Activated gamma-delta T cell treated with anti-CD3 and anti-CD28 coated beads, Interleukin-2, amount 50 U/mL, for 16 hours (primary cell): ENCODE data around the gene RAB15.

Experiments
- DNase-seq: peaks from one replicate; pipeline ENCODE4 v3.0.0-alpha.2; 2020; ENCODE audit warnings: low read depth

RAB15 gene

GRCh38 chr14:64990296-64990695 lies 18.2 kb upstream of the RAB15 start:
- no peak for DNase-seq

GRCh38 chr14:64987438-64987767 lies 15.3 kb upstream of the RAB15 start:
- no peak for DNase-seq

DNA sequence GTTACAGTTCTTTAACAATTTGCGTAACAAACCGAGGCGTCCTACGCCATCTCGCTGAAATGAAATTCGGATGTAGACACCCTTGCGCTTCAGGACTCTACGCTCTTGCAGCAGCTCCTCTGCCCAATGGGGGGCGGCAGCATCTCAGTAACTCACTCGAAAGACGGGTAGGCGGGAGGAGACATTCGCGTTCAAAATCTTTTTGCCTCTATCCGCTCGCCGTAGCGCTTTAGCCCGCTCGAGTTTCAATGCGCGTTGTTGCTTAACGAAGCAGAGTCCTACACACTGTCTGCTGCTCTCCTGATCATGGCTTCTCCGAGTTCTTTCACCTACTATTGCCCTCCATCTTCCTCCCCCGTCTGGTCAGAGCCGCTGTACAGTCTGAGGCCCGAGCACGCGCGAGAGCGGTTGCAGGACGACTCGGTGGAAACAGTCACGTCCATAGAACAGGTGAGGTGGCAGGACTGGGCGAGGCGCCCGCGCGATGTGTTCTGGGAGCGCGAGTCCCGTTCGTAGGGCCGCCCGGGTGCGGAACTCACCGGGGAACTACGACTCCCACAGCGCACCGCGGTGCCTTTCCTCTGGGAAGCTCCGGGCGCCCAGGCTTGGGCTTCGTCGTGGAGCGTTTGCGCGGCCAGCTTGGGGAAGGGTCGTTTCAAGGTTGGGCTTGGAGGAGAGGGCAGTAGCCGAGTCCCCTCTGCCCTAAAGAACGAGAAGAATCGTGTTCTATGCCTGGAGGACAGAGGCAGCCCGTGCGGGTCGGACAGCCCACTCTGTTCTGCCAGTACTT lies 14.7 kb upstream of the RAB15 start, which contains the start of gene FNTB:
Gene FNTB, plus strand, starts transcription at position 248 of the 790 bp plus-strand sequence. Its CDS starts 59 bp downstream, at position 307.
- DNase-seq, result peak; percentile 83

GRCh38 chr14:64983439-64984310 lies 11.5 kb upstream of the RAB15 start:
- no peak for DNase-seq

DNA sequence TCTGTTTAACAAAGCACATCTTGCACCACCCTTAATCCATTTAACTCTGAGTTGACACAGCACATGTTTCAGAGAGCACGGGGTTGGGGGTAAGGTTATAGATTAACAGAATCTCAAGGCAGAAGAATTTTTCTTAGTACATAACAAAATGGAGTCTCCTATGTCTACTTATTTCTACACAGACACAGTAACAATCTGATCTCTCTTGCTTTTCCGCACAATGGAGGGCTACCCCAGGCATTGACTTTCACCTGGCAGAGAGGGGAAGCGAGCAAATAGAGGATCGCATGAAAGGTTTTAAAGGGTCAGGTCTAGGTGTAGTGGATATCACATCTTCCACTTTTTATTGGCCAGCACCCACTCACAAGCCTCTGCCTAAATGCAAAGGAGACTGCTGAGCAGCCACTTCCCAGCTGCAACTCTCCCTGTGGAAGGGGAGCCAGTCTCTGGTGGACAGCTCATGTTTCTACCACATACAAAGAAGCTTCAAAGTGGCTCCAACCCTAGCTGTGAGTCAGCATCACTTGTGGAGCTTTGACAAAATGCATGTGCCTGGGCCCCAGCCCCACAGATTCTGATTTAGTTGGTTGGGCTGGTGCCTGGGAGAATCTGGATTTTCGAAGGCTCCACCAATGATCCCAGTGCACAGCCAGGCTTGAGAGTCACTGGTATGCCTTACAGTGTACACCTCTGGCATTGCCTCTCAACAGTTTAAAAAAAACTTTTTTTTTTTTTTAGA lies 7.4 kb upstream of the RAB15 start:
- no peak for DNase-seq

DNA sequence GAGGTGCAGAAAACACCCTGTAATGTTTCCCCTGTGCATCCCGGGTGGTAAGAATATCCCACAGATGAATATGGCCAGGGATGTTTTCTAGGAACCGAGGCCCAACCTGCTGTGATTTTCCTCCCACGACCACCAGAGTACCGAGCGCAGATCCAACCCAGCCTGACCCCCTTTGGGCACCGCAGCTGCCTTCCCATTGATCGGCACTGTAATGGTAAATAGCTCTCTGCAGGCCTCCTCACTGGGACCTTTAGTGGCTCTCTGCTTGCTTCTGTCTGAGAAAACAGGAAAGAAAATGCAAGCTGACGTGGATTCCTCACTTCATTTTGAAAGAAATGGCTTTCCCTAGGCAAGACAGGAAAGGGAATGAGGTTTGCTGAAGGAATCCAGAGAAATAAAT lies 2.4 kb upstream of the RAB15 start:
- DNase-seq, result no peak

GRCh38 chr14:64973826-64974225 lies 1.7 kb upstream of the RAB15 start:
- no peak for DNase-seq

DNA sequence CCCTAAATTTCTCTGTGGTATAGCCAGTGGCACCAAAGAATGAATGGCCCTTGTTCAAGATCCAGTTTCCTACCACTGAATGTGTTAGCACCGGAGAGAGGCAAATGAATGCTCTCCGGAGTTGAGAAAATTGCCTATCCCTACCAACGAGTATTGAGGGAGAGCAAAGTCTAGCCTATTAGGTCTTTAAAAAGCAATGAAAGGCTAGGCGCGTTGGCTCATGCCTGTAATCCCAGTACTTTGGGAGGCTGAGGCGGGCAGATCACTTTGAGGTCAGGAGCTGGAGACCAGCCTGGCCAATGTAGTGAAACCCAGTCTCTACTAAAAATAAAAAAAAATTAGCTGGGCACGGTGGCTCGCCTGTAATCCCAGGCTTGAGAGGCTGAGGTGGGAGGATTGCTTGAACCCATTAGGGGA lies 898 bp upstream of the RAB15 start:
- DNase-seq, result no peak

DNA sequence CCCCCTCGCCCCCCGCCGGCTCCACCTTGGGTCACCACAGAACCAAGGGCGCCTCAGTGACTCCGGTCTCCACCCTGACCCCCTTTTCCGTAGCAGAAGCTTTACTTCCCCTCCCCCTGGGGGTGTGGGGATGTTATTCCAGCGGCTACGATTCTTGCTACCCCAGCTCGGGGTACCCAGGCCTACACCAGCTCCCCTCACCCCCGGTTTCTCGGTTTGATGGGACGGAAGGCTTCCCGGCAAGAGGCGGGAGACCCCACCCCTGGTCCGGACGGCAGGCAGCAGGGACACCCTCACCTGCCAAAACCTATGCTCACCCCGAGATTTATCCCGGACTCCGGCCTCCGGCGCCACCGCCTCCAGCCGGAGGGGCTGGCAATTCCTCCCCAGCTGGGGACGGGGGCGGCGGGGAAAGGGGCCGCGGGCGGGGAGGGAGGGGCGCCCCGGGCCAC lies 619 bp downstream of the RAB15 start:
- no peak for DNase-seq

- no peak for DNase-seq
These were observed 1.2 kb downstream of the RAB15 start for GRCh38 chr14:64970776-64971477.

DNA sequence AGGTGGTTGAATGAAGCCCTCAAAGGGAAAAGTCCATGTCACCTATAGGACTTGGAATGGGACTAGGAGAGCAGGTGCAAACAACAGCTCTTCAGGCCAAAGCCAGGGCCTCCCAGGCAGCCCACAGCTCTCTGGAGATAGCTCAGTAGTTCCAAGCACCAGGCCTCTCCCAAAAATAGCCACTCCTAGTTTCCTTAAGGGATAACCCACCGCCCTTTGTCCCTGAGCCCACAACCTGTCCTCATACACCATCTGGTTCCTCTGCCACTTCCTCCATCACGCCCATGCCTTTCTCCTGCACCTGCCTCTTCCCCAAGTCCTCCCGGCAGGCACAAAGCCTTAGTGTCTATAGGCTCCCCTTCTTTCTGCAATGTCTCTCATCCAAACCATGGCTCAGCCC lies 2.1 kb downstream of the RAB15 start:
- no peak for DNase-seq

DNA sequence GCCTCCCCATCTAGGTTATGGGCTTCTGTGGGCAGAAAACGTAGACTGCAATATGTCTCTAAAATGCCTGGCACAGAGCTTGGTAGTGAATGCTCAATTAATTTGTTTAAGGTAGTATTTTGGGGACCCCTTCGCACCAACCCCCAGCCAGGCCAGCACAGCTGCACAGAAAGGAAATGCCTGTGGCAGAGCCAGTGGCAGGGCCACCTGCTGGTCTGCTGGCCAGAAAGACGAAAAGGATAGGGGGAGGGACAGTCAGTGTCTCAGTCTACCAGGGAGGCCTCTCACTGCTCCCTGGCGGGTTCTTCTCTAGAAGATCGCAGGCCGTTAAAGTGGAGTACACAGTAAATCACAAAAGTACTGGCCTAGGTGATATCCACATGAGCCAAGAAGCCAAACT lies 3.5 kb downstream of the RAB15 start:
- no peak for DNase-seq

GRCh38 chr14:64968167-64968566 lies 4.0 kb downstream of the RAB15 start:
- DNase-seq, result no peak

- DNase-seq, result no peak
These were observed 5.2 kb downstream of the RAB15 start for GRCh38 chr14:64966976-64967375.

- no peak for DNase-seq
These were observed 6.7 kb downstream of the RAB15 start for GRCh38 chr14:64965356-64966000.

DNA sequence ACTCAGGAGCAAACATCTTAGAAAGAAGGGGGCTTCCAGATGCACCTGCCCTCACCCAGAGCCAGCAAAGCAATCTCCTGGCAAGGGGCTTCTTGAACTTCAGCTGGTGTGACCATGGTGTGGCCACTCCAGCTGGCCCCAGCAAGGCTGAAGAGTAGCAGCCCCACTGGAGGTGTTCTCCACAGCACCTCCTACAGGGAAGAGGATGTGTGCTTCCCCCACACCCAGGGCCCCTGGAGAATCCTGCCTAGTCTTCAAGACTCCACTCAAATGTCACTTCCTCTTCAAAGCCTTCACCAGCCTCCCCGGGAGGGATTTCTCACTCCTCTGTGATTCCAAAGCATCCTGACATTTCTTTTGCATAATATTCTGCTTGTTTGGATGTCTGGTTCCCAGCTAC lies 8.5 kb downstream of the RAB15 start:
- no peak for DNase-seq

DNA sequence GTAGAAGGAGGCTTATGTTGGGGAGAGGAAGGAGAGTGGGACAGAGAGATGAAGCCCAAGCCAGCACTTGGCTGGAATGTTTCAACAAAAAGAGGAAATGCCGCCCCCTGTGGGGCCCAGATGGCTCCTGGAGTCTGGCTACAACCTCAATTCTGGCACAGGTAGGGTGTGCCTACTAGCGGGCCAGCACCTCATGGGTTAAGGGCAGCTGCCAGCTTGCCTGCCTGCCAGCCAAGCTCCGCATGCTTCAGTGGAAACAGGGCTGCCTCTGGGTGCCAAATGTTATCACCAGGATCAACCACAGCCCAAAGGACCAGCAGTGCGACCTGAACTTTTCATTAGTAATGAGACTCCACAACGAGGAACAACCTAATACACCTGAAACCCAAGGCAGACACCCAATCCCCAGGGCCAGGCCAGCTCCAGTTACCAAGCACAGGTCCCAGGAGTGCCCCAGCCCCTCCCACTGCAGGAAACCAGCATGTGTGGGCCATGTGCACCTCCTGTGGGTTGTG lies 11.3 kb downstream of the RAB15 start:
- no peak for DNase-seq

GRCh38 chr14:64958743-64959142 lies 13.4 kb downstream of the RAB15 start:
- DNase-seq, result no peak

DNA sequence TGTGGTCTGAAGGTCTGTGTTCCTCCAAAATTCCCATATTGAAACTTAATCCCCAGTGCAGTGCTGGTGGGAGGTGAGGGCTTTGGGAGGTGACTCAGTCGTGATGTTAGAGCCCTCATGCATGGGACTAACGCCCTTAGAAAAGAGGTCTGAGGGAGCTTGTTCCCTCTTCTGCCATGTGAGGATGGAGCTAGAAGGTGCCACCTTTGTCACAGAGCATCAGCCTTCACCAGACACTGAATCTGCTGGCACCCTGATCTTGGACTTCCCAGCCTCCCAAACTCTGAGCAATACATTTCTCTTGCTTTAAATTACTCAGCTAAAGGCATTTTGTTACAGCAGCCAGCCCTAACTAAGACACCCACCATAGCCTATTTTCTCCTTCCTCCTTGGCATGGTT lies 13.9 kb downstream of the RAB15 start:
- no peak for DNase-seq

DNA sequence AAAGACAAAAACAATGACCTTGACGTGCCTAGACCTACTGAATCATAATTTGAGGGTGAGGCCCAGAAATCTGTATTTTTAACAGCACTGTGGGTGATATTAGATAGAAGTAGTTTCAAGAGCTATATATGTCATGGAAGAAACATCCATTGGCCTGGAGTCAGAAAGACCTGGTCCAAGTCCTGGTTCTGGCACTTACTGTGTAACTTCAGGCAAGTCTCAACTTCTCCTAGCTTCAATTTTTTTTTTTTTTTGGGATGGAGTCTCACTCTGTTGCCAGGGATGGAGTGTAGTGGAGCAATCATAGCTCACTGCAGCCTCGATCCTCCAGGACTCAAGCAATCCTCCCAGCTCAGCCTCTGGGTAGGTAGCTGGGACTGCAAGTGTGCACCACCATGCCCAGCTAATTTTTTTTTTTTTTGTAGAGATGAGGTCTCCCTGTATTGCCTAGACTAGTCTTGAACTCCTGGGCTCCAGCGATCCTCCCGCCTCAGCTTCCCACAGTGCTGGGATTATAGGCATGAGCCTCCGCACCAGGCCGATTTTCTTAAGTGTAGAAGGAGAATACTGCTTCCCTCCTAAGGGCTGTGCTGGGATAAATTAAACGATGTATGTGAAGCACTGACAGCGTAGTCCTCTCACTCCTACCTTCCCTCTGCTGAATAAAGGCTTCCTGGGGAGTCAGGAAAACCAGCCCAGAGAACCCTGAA lies 15.3 kb downstream of the RAB15 start:
- no peak for DNase-seq

DNA sequence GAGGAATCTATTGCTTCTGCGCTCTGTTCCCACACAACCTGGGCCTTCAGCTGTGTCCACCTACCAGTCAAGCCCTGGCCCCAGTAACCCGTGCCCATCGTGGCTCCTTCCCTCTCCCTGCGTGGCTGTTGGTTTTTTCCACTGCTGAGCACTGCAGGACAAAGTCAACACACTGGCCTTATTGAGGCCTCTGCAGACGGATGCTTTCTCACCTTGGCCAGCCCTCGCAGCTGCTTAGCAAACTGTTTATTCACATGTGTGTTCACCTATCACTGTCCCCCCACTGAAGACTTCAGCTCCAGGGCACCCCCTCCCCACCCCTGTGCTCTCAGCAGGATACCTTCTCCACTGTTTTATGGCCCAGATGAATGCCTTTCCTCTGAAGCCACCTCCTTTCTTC lies 16.8 kb downstream of the RAB15 start:
- DNase-seq, result no peak
